ENCODE measurements around the gene AGBL4. TPM values are rescaled to one million over a fixed set of nuclear protein-coding genes. Genes with fewer than 3 reads are reported as not detected.
"Not testable (repeated sequence)": the region's sequence is repeated elsewhere in the genome, so short reads cannot be mapped to it uniquely, and the experiment has no call there.

Gene AGBL4
- total RNA-seq, 4 donors from 2014 or later = 0.19 to 1.0 (median 1.0) TPM; not detected in 1

- Histone ChIP-seq H3K36me3 (no peaks in the 10 kb centered on the region), H3K27ac (no peak overlapping the region), H3K9me3 (no peaks in the 10 kb centered on the region), H3K27me3 (peaks cover 11% of the 10 kb centered on the region), H3K4me3 (no peak overlapping the region), H3K4me1 (peaks cover 4% of the 10 kb centered on the region)
- DNase-seq (ENCODE audit: low spot score in 2 of 2) = no peak
- TF ChIP-seq POLR2AphosphoS5 (IDR thresholded peaks at IDR 0.05) (no peak), POLR2A (IDR thresholded peaks at IDR 0.05) (no peak), EP300 (IDR thresholded peaks at IDR 0.05) (no peak), CTCF (IDR thresholded peaks at IDR 0.05) (peak in 1 of 2 donors; percentile 40)
- WGBS = 0% methylated on average over 2 of the region's 2 CpGs
Observed at GRCh38 chr1:48530727-48531351, 1492.9 kb downstream of the AGBL4 start.

- H3K9me3 ChIP-seq = no peaks in the 10 kb centered on the region
- H3K4me3 ChIP-seq = no peak overlapping the region
- no peak for DNase-seq (ENCODE audit: low spot score in 2 of 2)
- H3K27ac ChIP-seq = no peak overlapping the region
- H3K27me3 ChIP-seq = peaks cover 8% of the 10 kb centered on the region
- TF ChIP-seq POLR2AphosphoS5 (IDR thresholded peaks at IDR 0.05) (no peak), POLR2A (IDR thresholded peaks at IDR 0.05) (no peak), CTCF (IDR thresholded peaks at IDR 0.05) (no peak), EP300 (IDR thresholded peaks at IDR 0.05) (no peak)
- H3K36me3 ChIP-seq = no peaks in the 10 kb centered on the region
- WGBS = 86% methylated on average over 5 of the region's 5 CpGs
- peaks cover 4% of the 10 kb centered on the region for H3K4me1 ChIP-seq
Observed at GRCh38 chr1:48527051-48527450, 1496.7 kb downstream of the AGBL4 start.

GRCh38 chr1:48526008-48526710 is 1497.6 kb downstream of the AGBL4 start:
- peaks cover 4% of the 10 kb centered on the region for H3K4me1 ChIP-seq
- no peak overlapping the region for H3K27ac ChIP-seq
- no peak for DNase-seq (ENCODE audit: low spot score in 2 of 2)
- H3K36me3 ChIP-seq = no peaks in the 10 kb centered on the region
- no peak overlapping the region for H3K4me3 ChIP-seq
- no peak for TF ChIP-seq CTCF (IDR thresholded peaks at IDR 0.05)
- TF ChIP-seq POLR2A (IDR thresholded peaks at IDR 0.05) = no peak
- no peak for TF ChIP-seq EP300 (IDR thresholded peaks at IDR 0.05)
- TF ChIP-seq POLR2AphosphoS5 (IDR thresholded peaks at IDR 0.05) = no peak
- WGBS = 55% methylated on average over 4 of the region's 4 CpGs
- H3K9me3 ChIP-seq = no peaks in the 10 kb centered on the region
- peaks cover 8% of the 10 kb centered on the region for H3K27me3 ChIP-seq

GRCh38 chr1:48524892-48525467 is 1498.8 kb downstream of the AGBL4 start:
- H3K4me3 ChIP-seq = no peak overlapping the region
- H3K9me3 ChIP-seq = no peaks in the 10 kb centered on the region
- H3K36me3 ChIP-seq = no peaks in the 10 kb centered on the region
- H3K27ac ChIP-seq = no peak overlapping the region
- peaks cover 8% of the 10 kb centered on the region for H3K27me3 ChIP-seq
- H3K4me1 ChIP-seq = peaks cover 4% of the 10 kb centered on the region
- DNase-seq (ENCODE audit: low spot score in 2 of 2) = no peak
- TF ChIP-seq POLR2AphosphoS5 (IDR thresholded peaks at IDR 0.05) = no peak
- no peak for TF ChIP-seq CTCF (IDR thresholded peaks at IDR 0.05)
- TF ChIP-seq POLR2A (IDR thresholded peaks at IDR 0.05) = no peak
- no peak for TF ChIP-seq EP300 (IDR thresholded peaks at IDR 0.05)
- WGBS = 78% methylated on average over 1 of the region's 1 CpG

GRCh38 chr1:48523558-48523957 is 1500.2 kb downstream of the AGBL4 start:
- no peaks in the 10 kb centered on the region for H3K36me3 ChIP-seq
- no peak overlapping the region for H3K4me3 ChIP-seq
- no peak overlapping the region for H3K27ac ChIP-seq
- no peaks in the 10 kb centered on the region for H3K9me3 ChIP-seq
- no peak for DNase-seq (ENCODE audit: low spot score in 2 of 2)
- TF ChIP-seq EP300 (IDR thresholded peaks at IDR 0.05) = no peak
- TF ChIP-seq POLR2A (IDR thresholded peaks at IDR 0.05) = no peak
- no peak for TF ChIP-seq POLR2AphosphoS5 (IDR thresholded peaks at IDR 0.05)
- no peak for TF ChIP-seq CTCF (IDR thresholded peaks at IDR 0.05)
- H3K4me1 ChIP-seq = peaks cover 4% of the 10 kb centered on the region
- WGBS = 79% methylated on average over 3 of the region's 3 CpGs
- no peaks in the 10 kb centered on the region for H3K27me3 ChIP-seq

GRCh38 chr1:48519896-48520295 is 1503.9 kb downstream of the AGBL4 start:
- H3K27ac ChIP-seq; H3K4me3 ChIP-seq; H3K9me3 ChIP-seq; H3K4me1 ChIP-seq; H3K36me3 ChIP-seq; DNase-seq (ENCODE audit: low spot score in 2 of 2); H3K27me3 ChIP-seq: not testable (repeated sequence)
- 73% methylated on average over 6 of the region's 6 CpGs for WGBS
